MV-4-11 (cell line): ENCODE results near the gene RPL10.

Experiments
- DNase-seq: peaks from one replicate; lab custom pipeline; 2025; lab: John Stamatoyannopoulos, UW

The RPL10 gene

DNA sequence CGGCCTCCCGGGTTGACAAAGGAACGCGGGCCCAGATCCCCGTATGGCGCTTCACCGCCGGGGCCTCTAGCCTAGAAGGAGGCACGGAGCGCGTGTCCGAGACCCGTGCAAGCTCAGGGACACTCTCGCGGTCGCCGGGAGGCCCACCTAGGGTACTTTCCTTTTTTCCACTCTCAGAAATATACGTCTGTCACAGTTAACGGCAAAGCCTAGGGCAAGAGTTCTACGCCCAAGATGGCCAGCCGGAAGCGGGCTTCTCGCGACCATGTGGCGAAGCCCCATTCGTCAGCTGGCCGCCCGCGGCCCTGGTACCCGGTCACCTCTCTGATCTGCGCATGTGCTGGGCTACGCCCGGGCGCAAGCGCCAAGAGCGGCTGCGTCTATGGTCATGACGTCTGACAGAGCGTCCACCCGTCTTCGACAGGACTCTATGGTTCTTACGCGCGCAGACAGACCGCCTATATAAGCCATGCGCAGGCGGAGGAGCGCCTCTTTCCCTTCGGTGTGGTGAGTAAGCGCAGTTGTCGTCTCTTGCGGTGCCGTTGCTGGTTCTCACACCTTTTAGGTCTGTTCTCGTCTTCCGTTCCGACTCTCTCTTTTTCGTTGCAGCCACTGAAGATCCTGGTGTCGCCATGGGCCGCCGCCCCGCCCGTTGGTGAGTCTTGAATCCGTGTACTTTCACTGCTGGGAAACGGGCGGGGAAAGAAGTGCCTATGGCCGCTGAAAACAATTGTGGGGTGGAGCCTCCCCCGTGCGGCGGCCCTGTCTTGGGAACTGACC, at the start of gene RPL10:
Gene RPL10, plus strand, starts transcription at position 490 of the 780 bp plus-strand sequence. Its CDS starts 143 bp downstream, at position 633.
- peak; percentile 94 for DNase-seq

DNA sequence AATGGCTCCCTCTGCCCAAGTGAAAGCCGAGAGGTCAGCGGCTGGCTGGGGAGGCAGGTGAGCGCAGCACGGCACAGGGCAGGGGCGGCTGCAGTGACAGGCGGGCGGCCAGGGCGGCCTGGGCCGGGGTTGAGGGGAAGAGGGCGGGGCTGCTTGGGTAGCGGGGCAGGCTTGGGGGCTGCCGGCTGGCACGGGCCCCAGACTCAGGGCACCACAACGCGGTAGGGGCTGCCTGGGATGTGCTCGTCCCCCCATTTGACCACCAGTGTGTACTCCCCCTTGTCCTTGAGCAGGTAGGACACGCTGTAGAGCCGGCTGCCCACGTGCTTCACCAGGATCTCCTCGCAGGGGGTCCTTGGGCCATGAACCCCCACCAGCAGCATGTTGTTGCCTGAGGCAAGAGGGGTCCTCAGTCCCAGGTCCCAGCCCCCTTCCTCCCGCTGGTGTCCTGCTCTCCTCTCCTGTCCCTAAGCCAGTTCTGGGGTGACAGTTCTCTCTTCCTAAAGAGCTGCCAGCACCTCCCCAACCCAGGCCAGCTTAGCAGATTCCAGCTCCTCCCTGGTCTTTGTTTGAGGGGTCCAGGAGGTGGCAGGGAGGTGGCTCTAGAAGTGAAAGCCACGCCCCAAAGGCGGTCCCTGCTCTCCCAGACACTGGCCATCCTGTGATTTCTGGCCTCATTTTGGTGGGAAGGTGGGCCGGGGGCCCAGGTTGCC, 49.4 kb upstream of the RPL10 start:
- DNase-seq: no peak

DNA sequence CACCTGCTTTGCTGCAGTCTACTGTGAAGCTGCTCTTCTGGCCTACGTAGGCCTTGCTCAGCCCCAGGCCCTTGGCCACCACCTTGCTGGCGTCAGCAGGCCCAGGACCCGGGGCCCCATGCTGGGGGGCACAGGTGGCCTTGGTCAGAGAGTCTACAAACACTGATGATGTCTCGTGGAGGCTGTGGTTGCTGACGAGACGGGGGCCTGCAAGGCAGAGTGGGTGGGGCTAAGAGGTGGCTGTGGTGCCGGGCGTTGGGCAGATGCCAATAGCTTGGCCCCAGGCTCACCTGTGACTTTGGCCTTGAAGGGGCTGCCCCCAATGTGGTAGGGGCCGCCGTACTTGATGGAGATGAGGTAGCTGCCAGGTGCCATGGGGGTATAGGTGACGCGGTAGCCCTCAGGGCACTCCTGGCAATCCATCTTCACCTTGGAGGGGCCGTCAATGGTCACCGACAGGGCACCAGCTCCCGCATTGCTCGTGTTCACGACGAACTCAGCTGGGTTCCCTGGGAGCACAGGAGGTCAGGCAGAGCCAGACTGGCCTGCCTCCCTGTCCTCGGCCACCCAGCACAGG, 48.7 kb upstream of the RPL10 start:
- DNase-seq: no peak

- no peak for DNase-seq
Observed at GRCh38 chrX:154349979-154350378, 48.2 kb upstream of the RPL10 start.

- DNase-seq: no peak
Observed at GRCh38 chrX:154350429-154351182, 47.6 kb upstream of the RPL10 start.

DNA sequence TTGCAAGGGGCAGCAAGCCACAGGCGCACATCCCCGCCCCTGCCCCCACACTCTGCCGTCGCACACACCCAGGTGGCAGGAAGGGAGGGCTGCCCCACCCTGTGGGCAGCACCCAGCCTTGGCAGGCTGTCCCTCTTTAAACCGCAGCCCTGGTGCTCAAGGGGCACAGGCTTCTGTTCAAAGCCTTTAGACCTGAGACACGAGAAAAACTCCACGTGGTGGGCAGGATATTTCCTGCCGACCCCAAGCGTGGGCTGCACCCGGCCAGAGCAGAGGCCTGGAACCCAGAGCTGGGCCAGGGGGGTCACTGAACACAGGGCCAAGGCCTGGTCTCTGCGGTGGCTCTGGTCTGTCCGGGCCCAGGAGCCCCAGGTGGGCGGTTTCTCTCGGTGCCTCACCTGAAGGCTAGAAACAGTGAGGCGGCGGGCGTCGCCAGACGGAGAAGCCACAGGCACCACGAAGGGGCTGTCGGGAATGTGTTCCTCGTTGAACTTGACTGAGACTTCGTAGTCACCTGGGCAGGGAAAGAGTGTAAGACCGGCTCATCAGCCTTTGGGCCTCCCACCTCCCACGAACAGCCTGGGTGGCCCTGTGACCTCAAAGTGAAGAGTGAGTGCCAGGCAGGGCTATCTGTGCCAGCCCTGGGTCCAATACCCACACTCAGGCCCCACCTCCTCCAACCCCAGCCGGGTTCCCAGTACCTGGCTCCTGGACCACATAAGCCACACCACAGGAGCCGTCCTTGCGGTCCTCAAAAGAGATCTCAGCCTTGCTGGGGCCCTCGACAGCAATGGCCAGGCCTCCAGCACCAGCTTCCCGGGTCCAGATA, 46.8 kb upstream of the RPL10 start:
- DNase-seq: no peak

GRCh38 chrX:154352012-154352401, 46.2 kb upstream of the RPL10 start:
- no peak for DNase-seq

DNA sequence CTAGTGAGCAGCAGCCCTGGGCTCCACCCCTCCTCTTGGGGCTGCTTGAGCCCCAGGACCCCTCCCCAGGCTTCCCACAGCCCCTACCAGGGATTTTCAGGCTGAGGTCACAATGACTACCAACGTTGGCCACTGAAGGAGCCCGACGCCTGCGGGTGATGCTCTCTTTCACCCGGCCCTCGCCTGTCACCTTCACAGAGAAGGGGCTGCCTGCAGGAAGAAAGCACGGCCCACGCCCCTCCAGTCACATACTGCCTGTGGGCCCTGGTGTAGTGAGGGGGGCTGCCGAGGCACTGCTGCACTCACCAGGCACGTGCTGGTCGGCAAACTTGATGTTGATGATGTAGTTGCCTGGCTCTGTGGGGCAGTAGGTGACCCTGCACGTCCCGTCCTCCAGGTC, 45.7 kb upstream of the RPL10 start:
- no peak for DNase-seq

DNA sequence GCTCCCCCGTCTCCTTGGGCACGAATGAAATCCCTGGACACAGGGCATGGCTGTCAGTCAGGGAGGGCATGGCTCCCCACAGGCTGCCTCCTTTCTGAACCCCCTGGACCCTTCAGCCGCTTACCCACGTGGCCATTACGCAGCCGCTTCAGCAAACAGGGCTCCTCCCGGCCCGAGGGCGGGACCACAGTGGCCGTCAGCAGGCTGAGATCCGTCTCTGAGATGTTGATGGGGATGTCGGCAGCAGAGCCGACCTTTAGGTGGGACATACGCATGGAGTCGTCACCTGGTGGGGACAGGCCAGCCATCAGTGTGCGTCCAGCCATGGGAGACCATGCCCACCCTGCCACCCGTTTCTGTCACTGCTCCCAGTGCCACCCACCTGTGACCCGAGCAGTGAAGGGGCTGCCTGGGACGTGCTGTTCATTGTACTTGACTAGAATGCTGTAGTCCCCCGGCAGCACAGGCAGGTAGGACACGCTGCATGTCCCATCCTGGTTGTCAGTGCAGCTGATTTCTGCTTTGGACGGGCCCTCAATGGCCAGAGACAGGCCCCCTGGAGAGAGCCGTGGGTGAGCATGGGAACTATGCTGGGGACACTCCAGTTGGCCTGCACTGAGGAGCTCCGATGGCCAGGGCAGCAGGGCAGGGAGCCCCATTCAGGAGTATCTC, 44.9 kb upstream of the RPL10 start:
- no peak for DNase-seq

DNA sequence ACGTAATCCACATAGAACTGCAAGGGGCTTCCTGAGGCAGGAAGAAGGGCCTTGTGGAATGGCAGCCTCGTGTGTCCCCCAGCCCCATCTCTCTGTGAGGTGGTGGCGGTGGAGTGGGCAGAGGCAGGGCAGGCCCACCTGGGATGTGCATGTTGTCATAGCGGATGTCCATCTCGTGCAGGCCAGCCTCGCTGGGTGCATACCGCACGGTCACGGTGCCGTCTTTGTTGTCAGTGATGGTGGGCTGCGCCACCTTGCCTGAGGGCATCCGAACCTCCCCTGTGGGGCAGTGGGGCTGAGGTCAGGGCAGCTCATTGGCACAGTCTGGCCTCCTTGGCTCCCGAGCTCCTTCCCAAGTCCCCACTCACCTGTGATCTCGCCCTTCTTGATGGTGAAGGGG, 44.2 kb upstream of the RPL10 start:
- no peak for DNase-seq

DNA sequence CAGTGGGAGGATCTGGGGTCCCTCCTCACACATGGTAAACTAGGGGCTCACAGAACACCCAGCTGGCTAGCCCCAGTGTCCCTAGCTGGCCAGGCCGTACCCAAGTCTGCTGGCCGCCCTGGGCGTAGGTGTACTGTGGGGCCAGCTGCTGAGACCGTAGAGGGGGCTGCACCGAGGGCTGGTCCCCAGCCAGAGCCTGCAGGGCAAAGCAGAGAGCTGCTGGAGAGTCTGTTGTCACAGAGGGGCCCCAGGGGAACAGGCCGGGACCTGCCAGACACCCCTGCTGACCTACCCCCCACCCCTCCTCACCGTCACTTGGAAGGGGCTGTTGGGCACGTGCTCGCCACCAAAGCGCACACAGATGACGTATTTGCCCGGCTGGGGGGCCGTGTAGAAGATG, 43.7 kb upstream of the RPL10 start:
- DNase-seq: no peak

GRCh38 chrX:154355094-154355775, 42.9 kb upstream of the RPL10 start:
- DNase-seq: no peak

- no peak for DNase-seq
Observed at GRCh38 chrX:154355776-154356140, 42.4 kb upstream of the RPL10 start.

GRCh38 chrX:154356596-154356995, 41.6 kb upstream of the RPL10 start:
- DNase-seq: no peak

DNA sequence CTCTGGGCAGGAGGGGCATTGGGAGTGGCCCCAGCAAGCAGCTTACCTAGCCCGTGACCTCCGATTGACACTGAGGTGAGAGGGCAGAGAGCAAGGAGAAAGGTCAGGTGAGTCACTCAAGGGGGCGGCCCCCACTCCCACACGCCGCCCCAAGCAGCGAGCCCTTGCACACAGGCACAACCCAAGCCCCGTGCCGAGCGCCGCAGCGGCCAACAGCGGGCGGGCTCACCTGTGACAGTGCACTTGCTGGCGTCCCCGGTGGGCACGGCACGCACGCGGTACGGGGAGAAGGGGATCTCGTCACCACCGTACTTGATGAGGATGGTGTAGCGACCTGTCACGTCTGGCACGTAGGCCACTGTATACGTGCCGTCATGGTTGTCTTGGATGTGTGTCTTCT, 41.0 kb upstream of the RPL10 start:
- no peak for DNase-seq

DNA sequence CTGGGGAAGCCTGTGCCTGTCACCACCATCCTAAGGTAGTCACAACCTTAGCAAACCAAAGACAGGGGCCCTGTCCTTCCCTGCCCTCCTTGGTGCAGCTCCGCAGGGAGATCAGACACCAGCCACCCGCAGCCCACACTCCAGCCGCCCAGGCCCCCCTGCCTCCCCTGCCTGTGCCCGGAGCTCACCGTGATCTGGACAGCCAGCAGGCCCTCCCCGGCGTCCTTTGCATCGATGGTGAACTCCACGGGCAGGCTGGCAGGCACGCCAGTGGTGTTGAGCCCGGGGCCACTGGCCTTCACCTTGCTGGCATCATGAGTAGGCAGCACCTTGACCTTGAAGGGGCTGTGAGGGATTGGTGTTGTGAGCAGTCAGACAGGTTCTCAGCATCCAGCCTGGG, 40.2 kb upstream of the RPL10 start:
- DNase-seq: no peak

DNA sequence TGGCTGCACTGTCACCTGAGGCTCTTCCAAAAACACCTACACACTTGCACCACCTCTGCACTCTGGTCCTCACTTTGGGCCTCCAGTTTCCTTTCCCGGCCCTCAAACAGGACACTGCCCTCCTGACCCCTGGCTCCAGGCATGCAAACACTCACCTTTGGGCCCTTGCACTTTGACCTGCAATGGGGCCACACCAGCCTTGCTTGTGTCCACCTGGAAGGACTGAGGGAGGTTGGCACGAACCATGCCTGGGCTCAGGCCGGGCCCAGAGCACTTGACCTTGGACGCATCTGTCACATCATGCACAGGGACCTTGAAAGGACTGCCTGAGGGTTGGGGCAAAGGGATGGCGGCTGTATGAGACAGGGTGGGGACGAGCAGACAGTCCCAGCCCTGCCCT, 39.3 kb upstream of the RPL10 start:
- DNase-seq: no peak

DNA sequence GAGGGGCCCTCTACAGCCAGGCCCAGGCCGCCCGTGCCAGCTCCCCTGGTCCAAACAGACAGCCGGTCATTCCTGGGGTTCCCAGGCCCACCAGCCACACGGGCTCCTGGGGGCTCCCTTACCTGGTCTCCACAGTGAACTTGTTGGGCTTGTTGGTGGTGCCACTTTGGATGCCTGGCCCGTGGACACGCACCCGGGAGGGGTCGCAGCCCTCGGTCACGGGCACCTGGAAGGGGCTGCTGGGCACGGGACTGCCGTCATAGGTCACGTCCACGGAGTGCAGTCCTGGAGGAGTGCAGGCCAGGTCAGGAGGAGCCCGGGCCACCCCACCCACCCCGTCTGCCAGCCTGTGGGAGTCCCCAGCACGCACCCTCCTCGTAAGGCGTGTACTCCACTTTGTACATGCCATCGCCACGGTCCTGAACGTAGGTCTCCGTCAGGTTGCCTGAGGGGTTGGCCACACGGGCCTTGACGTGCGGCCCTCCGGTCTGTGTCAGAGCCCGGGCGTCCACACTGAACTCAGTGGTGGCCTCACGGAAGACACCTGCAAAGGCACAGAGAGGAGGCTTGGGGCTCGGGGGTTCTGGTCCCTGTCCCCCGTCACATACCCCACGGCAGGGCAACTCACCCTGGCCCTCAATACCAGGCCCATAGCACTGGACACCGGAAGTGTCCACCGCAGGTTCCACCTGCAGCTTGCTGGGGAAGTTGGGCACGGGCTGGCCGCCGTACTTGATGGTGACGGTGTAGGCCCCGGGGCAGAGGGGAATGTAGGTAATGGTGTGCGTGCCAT, 38.6 kb upstream of the RPL10 start:
- no peak for DNase-seq

GRCh38 chrX:154360155-154360713, 37.9 kb upstream of the RPL10 start:
- DNase-seq: no peak
